Thyroid gland (tissue), 4 donors: ENCODE results near the gene PRDM1.

ENCODE experiments used
- POLR2A ChIP-seq, 2 donors: fragments of 450-650 bp; IDR thresholded peaks; one replicate each; pipeline ENCODE4 v1.6.1; 2017; ENCODE audit warnings: antibody characterized with exemption in 2 of 2, mild to moderate bottlenecking in 2 of 2, moderate library complexity in 1 of 2
- TF ChIP-seq, protein P1 (sequence below), 6 experiments: fragments of 200-600 bp in 3 of 6; fragments of 450-650 bp in 3 of 6; sonication (generic) in 3 of 6; IDR thresholded peaks; one replicate each; pipeline ENCODE4 v1.5.1; 2016 to 2019; ENCODE audit warnings: antibody characterized with exemption in 6 of 6, mild to moderate bottlenecking in 2 of 6, inconsistent platforms in 1 of 6, moderate library complexity in 1 of 6

DNA sequence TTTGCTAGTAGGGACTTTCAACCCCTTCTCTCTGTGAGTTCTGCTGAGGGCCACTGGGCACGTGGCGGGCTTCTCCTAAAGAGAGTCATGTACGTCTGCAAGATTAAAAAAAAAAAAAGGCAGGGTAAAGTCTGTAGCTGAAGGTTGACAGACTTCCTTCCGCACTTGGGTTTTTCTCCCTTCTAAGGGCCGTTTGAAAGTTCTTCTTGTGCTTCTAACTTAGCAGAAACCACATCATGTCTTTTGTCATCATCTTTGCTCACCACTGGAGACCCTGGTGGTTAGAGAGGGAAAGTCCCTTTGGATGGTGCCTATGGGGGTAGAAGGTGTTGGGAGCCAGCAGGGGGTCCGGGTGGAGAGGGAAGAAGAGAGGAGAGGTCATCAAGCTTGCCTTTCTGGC lies 31.4 kb downstream of the PRDM1 start:
- TF ChIP-seq, protein P1, sequence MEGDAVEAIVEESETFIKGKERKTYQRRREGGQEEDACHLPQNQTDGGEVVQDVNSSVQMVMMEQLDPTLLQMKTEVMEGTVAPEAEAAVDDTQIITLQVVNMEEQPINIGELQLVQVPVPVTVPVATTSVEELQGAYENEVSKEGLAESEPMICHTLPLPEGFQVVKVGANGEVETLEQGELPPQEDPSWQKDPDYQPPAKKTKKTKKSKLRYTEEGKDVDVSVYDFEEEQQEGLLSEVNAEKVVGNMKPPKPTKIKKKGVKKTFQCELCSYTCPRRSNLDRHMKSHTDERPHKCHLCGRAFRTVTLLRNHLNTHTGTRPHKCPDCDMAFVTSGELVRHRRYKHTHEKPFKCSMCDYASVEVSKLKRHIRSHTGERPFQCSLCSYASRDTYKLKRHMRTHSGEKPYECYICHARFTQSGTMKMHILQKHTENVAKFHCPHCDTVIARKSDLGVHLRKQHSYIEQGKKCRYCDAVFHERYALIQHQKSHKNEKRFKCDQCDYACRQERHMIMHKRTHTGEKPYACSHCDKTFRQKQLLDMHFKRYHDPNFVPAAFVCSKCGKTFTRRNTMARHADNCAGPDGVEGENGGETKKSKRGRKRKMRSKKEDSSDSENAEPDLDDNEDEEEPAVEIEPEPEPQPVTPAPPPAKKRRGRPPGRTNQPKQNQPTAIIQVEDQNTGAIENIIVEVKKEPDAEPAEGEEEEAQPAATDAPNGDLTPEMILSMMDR (IDR thresholded peaks at IDR 0.05), result no peak
- no peak for TF ChIP-seq POLR2A (IDR thresholded peaks at IDR 0.05)
